Measurements from ENCODE around the gene SLC6A3.

SLC6A3 gene

DNA sequence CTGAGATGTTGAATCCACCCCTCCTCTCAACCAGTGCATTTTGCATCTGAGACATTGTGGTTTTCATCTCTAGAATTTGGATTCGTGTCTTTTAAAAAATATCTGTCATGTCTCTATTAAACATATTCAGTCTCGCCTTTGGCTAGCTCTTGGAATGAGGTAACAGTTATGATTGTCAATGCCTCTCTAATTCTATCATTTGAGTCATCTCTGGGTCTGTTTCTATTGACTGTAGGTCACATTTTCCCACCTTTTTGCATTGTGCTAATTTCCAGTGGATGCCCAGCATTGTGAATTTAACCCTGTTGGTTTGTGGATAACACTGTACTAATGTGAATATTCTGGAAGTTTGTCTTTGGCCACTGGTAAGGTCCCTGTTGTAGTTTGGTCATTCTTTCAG lies 8.4 kb upstream of the SLC6A3 start:
- Histone ChIP-seq H3K4me1 (ENCODE audit: insufficient read depth, low read length, poor library complexity, severe bottlenecking) (peaks cover 3% of the 10 kb centered on the region), H3K9me2 (replicated peaks; ENCODE audit: low read depth, low read length) (no peaks in the 10 kb centered on the region), H3K27me3 (ENCODE audit: insufficient read depth, low read length, poor library complexity, severe bottlenecking) (no peaks in the 10 kb centered on the region), H3K4me3 (ENCODE audit: low read length, poor library complexity, severe bottlenecking) (no peak overlapping the region), H3F3A (ENCODE audit: low read depth) (no peaks in the 10 kb centered on the region), H2AFZ (ENCODE audit: low read length) (no peak overlapping the region), H3K36me3 (ENCODE audit: insufficient read depth, low read length) (no peaks in the 10 kb centered on the region), H3K79me2 (ENCODE audit: insufficient read depth, low read length) (no peaks in the 10 kb centered on the region), H4K20me1 (ENCODE audit: insufficient read depth, low read length, poor library complexity, severe bottlenecking) (no peaks in the 10 kb centered on the region), H3K9ac (ENCODE audit: low read depth, low read length, poor library complexity, severe bottlenecking) (no peak overlapping the region), H3K4me2 (ENCODE audit: low read depth, low read length, poor library complexity, severe bottlenecking) (no peak overlapping the region), H3K9me3 (ENCODE audit: insufficient read depth, low read depth, low read length) (peaks cover 32% of the 10 kb centered on the region)
- TF ChIP-seq EZH2phosphoT487 (IDR thresholded peaks at IDR 0.05; ENCODE audit: borderline replicate concordance): no peak
- TF ChIP-seq, protein P1, sequence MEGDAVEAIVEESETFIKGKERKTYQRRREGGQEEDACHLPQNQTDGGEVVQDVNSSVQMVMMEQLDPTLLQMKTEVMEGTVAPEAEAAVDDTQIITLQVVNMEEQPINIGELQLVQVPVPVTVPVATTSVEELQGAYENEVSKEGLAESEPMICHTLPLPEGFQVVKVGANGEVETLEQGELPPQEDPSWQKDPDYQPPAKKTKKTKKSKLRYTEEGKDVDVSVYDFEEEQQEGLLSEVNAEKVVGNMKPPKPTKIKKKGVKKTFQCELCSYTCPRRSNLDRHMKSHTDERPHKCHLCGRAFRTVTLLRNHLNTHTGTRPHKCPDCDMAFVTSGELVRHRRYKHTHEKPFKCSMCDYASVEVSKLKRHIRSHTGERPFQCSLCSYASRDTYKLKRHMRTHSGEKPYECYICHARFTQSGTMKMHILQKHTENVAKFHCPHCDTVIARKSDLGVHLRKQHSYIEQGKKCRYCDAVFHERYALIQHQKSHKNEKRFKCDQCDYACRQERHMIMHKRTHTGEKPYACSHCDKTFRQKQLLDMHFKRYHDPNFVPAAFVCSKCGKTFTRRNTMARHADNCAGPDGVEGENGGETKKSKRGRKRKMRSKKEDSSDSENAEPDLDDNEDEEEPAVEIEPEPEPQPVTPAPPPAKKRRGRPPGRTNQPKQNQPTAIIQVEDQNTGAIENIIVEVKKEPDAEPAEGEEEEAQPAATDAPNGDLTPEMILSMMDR (conservative IDR thresholded peaks at IDR 0.05; ENCODE audit: low read length): no peak

DNA sequence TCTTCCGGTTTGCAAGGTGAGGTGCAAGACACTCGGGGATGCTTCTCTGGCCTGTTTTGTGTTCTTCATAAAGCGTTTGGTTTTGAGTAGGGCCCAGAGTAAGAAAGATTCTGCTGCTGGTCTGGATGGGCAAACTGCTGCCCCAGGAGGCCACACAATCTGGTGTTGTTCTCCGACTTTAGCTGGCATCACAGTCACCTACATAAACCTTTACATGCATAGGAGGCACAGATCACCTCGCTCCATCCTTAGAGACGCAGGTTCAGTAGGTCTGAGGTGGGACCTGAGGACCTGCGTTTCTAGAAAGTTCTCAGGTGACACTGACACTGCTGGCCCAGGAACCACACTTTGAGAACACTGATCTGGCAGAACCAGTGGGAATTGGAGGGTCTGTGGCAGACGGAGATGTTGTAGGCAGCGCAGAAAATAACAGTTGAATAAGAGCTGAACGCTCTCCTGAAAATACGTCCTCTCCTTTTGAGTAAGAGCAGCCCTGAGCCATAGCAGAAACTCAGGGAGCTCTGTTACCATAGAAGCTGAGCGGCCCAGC lies 3.9 kb upstream of the SLC6A3 start:
- Histone ChIP-seq H3K9me2 (replicated peaks; ENCODE audit: low read depth, low read length) (no peaks in the 10 kb centered on the region), H3K79me2 (ENCODE audit: insufficient read depth, low read length) (no peaks in the 10 kb centered on the region), H2AFZ (ENCODE audit: low read length) (no peak overlapping the region), H3K4me3 (ENCODE audit: low read length, poor library complexity, severe bottlenecking) (no peak overlapping the region), H3K9me3 (ENCODE audit: insufficient read depth, low read depth, low read length) (peaks cover 13% of the 10 kb centered on the region), H3K4me1 (ENCODE audit: insufficient read depth, low read length, poor library complexity, severe bottlenecking) (peaks cover 21% of the 10 kb centered on the region), H3K9ac (ENCODE audit: low read depth, low read length, poor library complexity, severe bottlenecking) (no peak overlapping the region), H3K27me3 (ENCODE audit: insufficient read depth, low read length, poor library complexity, severe bottlenecking) (no peaks in the 10 kb centered on the region), H3F3A (ENCODE audit: low read depth) (no peaks in the 10 kb centered on the region), H4K20me1 (ENCODE audit: insufficient read depth, low read length, poor library complexity, severe bottlenecking) (no peaks in the 10 kb centered on the region), H3K4me2 (ENCODE audit: low read depth, low read length, poor library complexity, severe bottlenecking) (no peak overlapping the region), H3K36me3 (ENCODE audit: insufficient read depth, low read length) (no peaks in the 10 kb centered on the region)
- TF ChIP-seq, protein P1 (conservative IDR thresholded peaks at IDR 0.05; ENCODE audit: low read length): no peak
- TF ChIP-seq EZH2phosphoT487 (IDR thresholded peaks at IDR 0.05; ENCODE audit: borderline replicate concordance): no peak

DNA sequence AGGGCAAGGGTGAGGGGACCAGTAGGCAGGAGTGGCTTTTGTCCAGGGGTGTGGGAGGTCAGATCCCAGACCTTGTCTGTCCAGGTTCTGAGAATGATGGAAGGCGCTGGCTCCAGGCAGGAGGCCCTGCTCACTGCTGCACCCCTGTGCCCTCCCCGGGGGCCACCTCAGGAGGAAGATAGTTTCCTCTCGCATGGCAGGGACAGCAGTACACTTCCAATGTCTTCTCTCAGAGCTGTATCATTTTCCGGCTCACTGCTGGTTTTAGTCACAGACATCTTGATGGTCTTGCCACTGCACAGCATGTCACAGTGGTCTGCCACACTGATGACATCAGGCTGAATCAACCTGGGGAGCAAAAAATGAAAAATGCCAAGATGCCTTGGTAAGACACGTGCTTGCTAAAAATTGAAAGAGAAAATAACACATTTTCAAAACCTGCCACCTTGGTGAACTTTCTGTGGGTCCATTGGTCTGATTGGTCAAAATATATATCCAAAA lies 3.3 kb upstream of the SLC6A3 start:
- Histone ChIP-seq H4K20me1 (ENCODE audit: insufficient read depth, low read length, poor library complexity, severe bottlenecking) (no peaks in the 10 kb centered on the region), H3K4me1 (ENCODE audit: insufficient read depth, low read length, poor library complexity, severe bottlenecking) (peaks cover 21% of the 10 kb centered on the region), H3K9me2 (replicated peaks; ENCODE audit: low read depth, low read length) (no peaks in the 10 kb centered on the region), H3K36me3 (ENCODE audit: insufficient read depth, low read length) (no peaks in the 10 kb centered on the region), H2AFZ (ENCODE audit: low read length) (no peak overlapping the region; the same call in 1 of the 2 replicates), H3K27me3 (ENCODE audit: insufficient read depth, low read length, poor library complexity, severe bottlenecking) (no peaks in the 10 kb centered on the region), H3F3A (ENCODE audit: low read depth) (no peaks in the 10 kb centered on the region), H3K9me3 (ENCODE audit: insufficient read depth, low read depth, low read length) (peaks cover 8% of the 10 kb centered on the region), H3K4me3 (ENCODE audit: low read length, poor library complexity, severe bottlenecking) (peak overlapping the region; percentile 43), H3K79me2 (ENCODE audit: insufficient read depth, low read length) (no peaks in the 10 kb centered on the region), H3K9ac (ENCODE audit: low read depth, low read length, poor library complexity, severe bottlenecking) (peak overlapping the region; percentile 37), H3K4me2 (ENCODE audit: low read depth, low read length, poor library complexity, severe bottlenecking) (peak overlapping the region; percentile 73)
- TF ChIP-seq EZH2phosphoT487 (IDR thresholded peaks at IDR 0.05; ENCODE audit: borderline replicate concordance): no peak
- TF ChIP-seq, protein P1 (conservative IDR thresholded peaks at IDR 0.05; ENCODE audit: low read length): no peak
